Posterior vena cava (tissue), 2 donors: ENCODE data around the gene NEDD4L. TPM values are rescaled to one million over a fixed set of nuclear protein-coding genes. Genes with fewer than 3 reads are reported as not detected.

Experiments
- DNase-seq: peaks from one replicate; pipeline ENCODE4 v3.0.0-alpha.2; 2020; ENCODE audit warnings: low spot score
- intact Hi-C, 2 donors: fragments of 100-400 bp; cut with DNase I; formaldehyde crosslinking; loops; one replicate each; pipeline versions ENCODE4 v1.14.1 to v1.14.2; 2022 to 2023
- total RNA-seq, 2 donors: library from RNA; stranded (reverse); fragmentation: NEBNext Ultra II Directional; extraction: Animal tissue kit (Norgen Biotek cat#: 25700); gene quantifications; one replicate each; pipeline ENCODE4 v1.2.1, GENCODE V29; 2021
- donor health status: DM: yes; HTN: yes; CAD: no.
- donor health status: DM: yes; HTN: yes; CAD: no.

NEDD4L gene
- total RNA-seq, 2 donors from 2014 or later: 11.3 to 14.9 TPM

DNA sequence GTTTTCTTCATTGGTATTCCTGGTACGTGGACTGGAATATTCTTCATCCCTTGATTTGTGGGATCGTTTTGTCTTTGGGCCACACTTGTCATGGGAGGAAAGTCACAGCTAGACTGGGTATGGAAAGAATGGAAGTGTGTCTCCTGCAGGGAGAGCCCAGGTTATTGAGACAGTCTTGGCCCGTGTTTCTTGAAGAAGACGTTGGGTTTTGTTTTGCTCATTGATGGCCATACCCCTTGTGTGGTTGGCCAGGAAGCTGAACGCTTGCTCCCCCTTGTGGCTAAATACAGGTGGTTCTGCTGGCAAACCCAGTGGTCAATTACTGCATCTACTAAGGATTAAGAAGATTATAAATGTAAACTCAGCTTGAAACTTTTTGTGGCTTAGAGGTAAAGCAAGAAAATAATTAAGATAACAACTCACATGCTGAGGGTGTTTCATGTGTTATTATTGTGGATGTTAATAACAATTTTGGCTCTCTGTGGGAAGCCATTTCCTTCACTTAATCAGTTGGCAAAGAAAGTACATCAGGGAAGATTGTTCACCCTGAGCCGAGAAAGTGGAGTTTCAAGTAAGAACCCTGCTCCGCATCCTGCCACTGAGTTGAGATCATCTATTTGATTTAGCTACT lies 91.8 kb downstream of the NEDD4L start:
- intact Hi-C loops: no loop called here
- DNase-seq: no peak

DNA sequence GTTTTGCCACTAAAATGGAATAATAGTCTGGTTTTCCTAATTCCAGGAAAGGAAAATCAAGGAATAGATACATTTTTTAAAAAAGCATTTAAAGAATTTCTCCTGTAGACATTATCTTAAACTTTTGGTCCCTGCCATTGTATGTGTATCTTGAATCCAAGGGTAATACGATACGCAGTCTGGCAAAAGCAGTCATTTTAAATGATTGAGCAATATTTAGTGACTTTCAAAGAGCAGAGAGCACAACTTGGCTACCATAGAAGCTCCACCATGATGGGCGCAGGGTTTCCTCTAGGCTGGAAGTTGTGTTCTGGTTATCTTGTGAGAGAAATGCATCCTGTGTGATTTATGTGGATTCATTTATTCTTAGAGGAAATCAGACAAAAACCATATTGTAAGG lies 92.9 kb downstream of the NEDD4L start:
- DNase-seq: no peak
- intact Hi-C loops: no loop called here

DNA sequence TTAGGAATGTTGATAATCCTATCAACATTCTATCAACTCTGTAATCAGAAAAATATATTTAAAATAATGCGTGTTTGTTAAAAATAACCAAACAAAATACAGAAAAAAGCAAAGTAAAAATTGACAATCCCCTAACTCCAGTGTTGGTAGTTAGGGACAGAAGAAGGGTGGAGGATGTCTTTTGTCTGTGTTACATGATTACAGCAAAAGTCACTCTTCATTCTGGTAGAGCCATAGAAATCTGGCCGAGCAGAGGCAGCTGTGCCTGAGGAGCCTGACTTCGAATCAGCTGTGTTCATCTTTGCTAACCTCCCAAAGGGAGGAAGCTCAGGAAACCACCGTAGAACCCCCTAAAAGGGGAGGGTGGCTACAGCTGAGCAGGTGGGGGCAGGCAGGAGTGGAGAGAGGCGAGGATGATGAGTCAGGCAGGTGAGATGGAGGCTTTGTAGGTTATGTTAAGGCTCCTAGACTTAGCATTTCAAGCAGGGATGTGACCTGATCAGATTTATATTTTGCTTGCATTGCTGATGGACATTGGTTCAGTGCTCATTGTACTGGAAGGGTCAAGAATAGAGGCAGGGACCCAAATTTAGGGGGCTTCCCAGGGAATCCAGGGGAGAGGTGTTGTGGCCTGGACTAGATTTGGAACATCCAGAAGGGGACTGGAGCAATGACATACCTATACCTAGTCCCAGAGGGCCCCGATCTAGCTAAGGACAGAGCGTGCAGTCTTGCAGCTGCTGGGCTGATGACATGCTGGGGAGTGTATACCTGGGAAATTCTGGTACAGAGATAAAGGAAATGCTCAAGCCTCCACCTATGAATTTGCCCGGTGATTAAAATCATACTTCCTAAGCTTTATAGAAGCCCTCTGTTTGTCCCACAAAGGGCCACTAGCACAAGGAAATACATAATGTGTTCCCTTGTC lies 95.7 kb downstream of the NEDD4L start:
- intact Hi-C loops: no loop called here
- no peak for DNase-seq

DNA sequence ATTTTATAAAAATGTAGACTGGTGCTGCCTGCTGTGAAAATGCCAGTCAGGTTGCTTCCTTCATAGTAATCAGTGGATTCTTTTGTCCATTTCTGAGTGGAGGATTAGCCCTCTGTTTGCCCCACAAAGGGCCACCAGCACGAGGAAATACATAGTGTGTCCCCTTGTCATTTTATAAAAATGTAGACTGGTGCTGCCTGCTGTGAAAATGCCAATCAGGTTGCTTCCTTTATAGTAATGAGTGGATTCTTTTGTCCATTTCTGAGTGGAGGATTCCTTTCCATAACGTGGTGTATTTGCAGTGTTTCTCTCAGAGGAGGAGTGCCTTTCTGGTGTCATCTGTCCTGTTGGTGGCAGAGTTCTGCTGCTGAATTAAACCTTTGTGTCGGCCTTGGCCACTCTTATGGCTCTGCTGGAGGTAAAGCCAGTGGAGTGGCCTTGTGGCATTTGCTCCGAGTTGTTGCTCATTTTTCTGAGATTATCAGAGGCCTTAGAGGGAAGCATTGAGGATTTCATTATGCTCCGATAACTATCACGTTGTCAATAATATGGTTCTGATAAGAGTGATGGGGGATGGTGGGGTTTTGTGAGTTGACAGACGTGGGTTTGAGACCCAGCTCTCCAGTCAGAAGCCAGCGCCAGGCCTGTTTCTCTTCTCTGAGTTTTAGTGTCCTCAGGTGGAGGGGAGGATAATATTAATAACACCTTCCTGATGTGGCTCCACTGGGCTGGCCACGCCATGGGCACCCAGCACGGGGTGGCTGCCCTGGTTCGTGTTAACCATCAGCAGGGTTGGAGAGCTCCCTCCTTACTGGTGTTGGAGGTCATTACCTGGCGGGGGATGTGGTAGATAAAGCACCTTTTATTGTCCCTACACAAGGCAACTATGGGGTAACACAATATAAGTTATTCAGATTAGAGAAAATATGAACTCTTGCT lies 96.6 kb downstream of the NEDD4L start:
- intact Hi-C loops: no loop called here
- DNase-seq: no peak

DNA sequence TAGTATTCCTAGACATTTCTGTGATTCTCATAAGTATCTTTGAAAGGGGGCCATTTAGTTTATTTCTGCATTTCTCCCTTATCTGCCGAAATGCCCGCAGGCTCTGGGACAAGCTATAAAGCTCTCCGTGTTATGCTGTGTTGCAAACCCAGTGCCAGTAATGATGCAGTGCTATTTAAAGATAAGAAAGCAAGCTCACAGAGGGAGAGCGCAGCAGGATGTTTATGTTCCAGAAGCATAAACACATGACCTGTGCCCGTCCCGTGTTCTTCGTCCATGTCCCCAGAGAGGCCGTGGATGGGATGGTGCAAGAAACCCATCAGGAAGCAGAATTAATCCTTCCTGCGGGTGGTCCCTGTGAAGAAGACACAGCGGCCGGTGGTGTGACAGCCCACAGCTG lies 99.4 kb downstream of the NEDD4L start:
- no peak for DNase-seq
- intact Hi-C loops: no loop called here

DNA sequence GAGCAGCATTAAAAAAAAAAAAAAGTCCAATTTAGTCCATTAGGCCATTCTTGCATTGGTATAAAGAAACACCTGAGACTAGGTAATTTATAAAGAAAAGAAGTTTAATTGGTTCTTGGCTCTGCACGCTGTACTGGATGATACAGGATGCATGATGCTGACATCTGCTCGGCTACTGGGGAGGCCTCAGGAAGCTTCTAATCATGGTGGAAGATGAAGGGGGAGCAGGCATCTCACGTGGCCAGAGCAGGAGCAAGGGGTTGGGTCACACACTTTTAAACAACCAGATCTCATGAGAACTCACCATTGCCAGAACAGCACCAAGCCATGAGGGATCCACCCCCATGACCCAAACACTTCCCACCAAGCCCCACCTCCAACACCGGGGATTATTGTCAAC lies 100.1 kb downstream of the NEDD4L start:
- no peak for DNase-seq
- intact Hi-C loops: no loop called here

DNA sequence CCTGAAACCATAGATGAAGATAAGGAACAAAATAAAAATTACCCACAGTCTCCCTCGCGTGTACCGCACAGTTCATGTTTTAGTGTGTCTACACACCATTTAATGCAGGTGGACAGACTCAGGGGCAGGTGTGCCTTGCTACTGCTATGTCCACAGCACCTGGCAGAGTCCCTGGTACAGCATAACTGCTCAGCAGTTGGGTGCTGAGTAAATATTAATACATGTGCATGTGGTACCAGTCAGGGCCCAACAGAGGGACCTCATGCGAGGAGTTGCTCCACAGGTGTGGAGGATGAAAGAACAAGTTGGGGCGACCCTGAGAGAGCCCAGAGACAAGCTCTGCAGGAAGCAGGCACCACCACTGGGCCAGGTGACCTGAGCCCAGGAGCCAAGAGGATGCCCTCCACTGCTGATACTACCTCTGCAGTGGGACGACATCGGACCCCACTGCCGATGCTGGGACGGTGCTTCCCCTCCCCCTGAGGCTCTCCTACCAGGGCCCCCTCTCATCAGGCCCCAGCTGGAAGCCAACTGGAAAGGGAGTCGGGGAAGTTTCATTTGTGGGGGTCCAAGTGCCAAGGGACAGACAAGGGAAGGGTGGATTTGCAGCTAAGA lies 100.8 kb downstream of the NEDD4L start:
- DNase-seq: no peak
- intact Hi-C loops: no loop called here

DNA sequence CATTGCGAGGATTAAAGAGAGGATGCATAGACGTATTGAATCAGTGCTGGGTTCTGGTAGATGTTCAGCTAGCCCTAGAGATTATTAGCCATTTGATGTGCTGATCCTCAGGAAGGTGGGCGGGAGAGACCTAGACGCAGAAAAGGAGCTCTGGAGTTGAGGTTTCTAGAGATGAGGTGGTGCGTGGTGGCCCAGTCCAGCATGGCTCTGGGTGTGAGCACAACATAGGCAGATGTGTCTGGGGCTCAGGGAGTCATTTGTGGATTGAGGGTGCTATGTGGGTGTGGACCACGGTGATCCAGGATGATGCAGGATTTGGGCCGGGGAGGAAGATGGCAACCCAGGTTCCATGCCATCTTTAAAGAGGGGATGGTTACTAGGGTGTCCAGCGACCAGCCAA lies 102.1 kb downstream of the NEDD4L start:
- intact Hi-C loops: no loop called here
- DNase-seq: no peak

DNA sequence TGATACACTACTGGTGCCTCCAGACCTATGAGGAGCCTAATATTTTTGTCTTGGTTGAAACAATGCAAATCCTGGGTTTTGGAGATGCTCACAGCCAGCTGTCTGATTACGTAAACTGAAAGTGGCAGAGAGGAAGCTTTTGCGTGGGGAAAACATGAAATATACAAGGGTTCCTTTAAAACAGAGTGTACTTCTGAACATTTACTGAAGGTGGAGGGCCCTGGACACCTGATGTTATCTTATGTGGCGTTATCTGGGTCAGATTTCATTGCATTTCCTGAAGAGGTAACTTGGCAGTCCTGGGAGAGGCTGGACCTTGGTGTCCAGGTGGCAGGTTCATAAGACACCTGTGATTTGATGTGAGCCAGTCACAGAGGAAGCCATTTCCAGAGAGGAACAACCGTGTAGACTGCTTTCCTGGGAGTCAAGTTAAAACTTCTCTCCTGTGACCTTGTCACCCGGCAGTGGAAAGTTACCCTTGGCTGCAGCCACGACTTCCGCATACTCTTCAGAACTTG lies 105.0 kb downstream of the NEDD4L start:
- intact Hi-C loops: no loop called here
- no peak for DNase-seq

DNA sequence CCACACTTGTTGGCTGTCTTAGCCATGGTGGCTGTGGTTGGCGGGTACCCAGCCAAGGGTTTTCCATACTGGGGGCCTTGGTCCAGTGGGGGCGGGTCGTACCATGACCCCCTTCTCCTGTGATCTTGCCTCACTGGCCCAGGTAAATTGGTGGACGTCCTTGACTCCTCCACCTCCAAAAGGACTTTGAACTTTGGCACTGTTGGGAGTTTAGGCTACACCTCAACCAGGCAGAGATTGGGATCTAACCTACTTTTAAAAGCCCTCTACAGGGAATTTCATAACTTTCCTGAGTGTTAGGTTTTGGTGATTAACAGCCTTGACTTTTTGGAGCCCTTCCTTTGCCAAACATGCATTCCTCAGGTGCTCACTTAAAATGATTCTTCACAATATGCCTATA lies 106.7 kb downstream of the NEDD4L start:
- intact Hi-C loops: no loop called here
- no peak for DNase-seq

DNA sequence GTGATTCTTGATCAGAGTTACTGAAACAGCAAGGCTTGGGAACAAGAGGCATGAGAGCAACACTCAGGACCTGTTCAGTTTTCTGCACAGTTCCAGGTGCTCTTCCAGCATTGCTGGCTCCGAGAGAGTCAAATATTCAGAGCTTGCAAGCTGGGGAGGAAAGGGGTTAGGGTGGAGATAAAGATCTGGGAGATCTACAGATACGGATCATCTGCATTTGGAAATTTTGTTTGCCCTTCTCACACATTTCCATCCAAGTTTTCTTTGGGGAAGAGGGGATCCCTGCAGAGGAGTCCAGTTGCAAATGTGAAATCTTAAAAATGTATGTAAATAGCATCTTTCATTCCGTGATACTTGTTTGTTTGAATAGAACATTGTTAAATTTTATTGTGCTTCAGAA lies 108.2 kb downstream of the NEDD4L start:
- no peak for DNase-seq
- intact Hi-C loops: no loop called here

DNA sequence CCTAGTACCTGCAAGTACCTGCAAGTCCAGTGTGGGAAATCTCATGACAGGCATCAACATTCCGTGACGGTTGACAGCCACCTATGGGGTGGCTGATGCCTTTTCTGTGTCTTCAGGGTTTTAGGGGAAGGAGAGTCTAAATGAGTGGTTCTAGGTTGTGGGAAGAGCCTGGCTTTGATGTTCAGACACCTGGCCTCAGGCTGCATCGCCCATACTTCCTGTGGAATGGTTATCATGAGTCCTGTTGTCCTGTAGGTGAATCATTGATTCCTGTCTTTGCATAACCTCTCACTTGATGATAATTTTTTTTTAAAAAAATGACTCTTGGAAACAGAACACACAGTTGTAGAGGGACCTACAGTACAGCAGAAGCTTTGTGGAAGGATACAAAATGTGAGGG lies 108.9 kb downstream of the NEDD4L start:
- intact Hi-C loops: no loop called here

DNA sequence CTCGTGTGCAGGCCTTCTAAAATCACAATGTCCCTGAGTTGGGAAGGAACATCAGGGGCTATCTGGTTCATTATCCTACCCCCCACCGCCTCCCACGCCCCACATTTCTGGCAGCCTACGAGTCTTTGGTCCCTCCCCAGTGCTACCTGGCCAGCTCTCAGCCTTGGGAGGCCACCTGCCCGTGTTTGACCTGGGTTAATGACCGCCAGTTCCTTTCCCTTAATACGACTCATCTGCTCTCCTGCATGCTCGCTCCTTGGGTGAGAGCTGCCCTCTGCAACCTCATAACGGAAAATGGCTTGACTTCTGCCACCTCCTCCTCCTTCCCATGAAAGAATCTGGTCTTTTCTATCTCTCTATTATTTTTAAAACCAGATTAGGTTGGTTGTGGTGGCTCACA lies 112.5 kb downstream of the NEDD4L start:
- intact Hi-C loops: no loop called here
- no peak for DNase-seq

More for the DNA sequence above, 108.9 kb downstream of the NEDD4L start:
- DNase-seq: no peak

DNA sequence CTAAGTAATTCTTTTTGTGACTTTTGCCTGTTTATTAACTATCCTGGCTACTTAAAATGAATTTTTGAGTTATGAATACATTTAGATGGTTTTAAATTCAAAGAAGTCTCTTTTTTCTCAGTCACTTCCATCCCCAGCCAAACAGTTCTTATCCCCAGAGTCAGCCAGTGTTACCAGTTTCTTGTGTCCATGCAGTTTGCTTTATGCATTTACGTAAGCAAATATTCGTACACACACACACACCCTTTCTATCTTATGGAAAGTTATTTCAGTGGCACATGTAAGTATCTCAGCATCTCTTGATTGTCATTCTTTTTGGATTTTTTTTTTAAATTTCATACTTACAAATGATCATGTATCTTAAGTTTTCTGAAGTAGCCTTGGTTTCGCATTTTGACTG lies 113.2 kb downstream of the NEDD4L start:
- no peak for DNase-seq
- intact Hi-C loops: no loop called here

DNA sequence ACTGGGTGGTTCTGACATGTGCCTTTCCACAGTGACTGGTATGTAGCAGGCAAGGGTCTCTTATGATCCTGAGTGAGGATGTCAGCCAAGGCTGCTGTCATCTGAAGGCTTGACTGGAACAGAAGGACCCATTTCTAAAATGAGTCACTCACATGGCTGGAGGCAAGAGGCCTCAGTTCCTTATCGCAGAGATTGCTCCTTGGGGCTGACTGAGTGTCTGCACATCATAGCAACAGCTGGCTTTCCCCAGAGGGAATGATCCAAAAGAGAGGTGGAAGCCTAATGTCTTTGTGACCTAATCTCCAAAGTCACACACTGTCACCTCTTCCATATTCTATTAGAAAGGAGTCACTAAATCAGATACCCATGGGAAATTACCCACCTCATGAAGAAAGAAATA lies 114.0 kb downstream of the NEDD4L start:
- DNase-seq: no peak
- intact Hi-C loops: no loop called here

DNA sequence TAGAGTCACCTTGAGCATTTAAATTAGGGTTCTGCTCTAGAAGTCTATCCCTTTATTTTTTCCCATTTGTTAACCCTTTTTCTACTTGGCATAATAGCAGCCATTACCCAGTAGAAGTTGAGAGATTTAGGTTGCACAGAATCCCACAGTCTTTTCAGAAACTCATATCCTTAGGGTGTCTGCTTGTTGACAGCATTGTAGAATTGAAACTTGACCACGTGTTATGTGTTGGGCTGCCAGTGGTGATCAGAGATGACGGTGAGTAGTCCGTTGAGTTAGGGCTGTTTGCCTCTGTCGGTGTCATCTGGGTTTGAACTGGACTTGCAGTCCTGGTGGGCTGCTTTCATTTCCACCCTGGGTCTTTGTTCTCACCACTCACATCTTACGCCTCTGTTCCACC lies 114.4 kb downstream of the NEDD4L start:
- no peak for DNase-seq
- intact Hi-C loops: no loop called here

DNA sequence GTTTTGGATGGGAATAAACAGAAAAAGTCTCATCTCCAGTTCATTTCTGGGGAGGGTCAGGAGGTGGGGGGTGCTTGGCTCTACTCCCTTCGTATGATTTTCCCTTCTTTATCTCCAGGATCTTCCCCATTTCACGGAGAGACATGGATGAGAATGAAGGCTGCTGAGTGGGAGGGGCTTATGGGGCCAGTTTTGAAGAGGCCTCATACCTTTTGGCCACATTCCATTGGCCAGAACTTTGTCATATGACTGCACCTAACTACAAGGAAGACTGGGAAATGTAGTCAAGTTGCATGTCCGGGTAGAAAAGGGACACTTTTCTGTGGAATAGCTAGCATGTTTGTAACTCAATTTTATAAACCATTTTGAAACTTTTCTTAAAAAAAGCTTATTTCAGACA lies 117.6 kb downstream of the NEDD4L start:
- intact Hi-C loops: no loop called here
- DNase-seq: no peak

DNA sequence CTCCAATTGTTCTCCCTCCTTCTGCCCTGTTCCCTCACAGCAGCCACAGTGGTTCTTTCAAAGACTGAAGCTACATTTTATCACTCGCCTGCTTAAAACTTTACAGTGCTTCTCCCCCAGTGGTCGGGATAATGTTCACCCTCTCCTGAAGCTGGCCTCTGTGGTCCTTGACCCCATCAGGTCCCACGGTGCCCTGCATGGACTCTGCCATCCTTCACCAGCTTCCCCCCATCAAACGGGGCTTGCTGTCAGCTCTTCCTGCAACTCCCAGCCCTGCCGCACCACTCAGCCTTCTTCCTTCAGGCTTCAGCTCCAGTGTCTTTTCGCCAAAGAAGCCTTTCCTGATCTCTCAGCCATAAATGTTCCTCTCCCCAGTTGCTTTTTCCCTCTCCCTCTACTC lies 118.1 kb downstream of the NEDD4L start:
- intact Hi-C loops: no loop called here
- DNase-seq: no peak

DNA sequence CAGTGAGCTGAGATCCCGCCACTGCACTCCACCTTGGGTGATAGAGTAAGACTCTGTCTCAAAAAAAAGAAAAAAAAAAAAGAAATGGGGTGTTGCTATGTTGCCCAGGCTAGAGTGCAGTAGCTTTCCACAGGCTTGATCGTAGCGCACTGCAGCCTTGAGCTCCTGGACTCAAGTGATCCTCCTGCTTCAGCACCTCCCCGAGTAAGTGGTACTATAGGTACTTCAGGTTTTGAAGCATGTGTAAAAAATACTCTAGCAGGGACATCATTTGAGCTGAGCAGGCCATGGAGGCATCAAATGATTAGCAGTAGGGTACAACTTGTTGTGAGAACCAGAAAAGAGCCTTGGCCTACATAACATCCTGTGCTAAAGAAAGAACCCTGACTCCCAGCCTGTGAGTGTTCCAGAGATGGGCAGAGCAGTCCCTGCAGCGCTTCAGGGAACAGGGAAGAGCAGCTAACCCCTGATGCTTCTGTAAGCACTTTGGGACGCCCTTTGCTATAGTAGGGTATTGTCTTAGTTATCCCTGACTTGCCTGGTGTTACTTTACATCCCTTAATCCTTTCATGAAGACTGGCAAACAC lies 119.1 kb downstream of the NEDD4L start:
- intact Hi-C loops: no loop called here
- DNase-seq: no peak
